Activated CD8-positive, alpha-beta memory T cell treated with anti-CD3 and anti-CD28 coated beads, Interleukin-2, amount 50 U/mL, for 48 hours (primary cell): ENCODE measurements around the gene OR4S2.

Source experiments
- DNase-seq: peaks from one replicate; pipeline ENCODE4 v3.0.0-alpha.2; 2020

Gene OR4S2

GRCh38 chr11:55648027-55648426 is at the start of gene OR4S2:
TSS of gene OR4S2 (plus strand) at chr11:55648327. CDS start at chr11:55650904, 2,577 bp downstream.
- no peak for DNase-seq

GRCh38 chr11:55607545-55607944 is 40.6 kb upstream of the OR4S2 start, which contains the start of gene OR4C11:
TSS of gene OR4C11 (minus strand) at chr11:55607645. CDS start at chr11:55604373, 3,272 bp downstream.
- DNase-seq = no peak

GRCh38 chr11:55624531-55624930 is 23.6 kb upstream of the OR4S2 start:
- DNase-seq = no peak

- no peak for DNase-seq
These were observed 13.3 kb upstream of the OR4S2 start, which contains the start of gene OR4P4 for GRCh38 chr11:55634813-55635212. TSS of gene OR4P4 (plus strand) at chr11:55635113.

- no peak for DNase-seq
These were observed 4.4 kb downstream of the OR4S2 start for GRCh38 chr11:55652560-55652959.

GRCh38 chr11:55655096-55655495 is 7.0 kb downstream of the OR4S2 start:
- DNase-seq = no peak

GRCh38 chr11:55658031-55658573 is 10.0 kb downstream of the OR4S2 start:
- no peak for DNase-seq

GRCh38 chr11:55658608-55659007 is 10.5 kb downstream of the OR4S2 start:
- no peak for DNase-seq

- no peak for DNase-seq
These were observed 13.8 kb downstream of the OR4S2 start, which contains the start of gene OR4C6 for GRCh38 chr11:55661901-55662300. TSS of gene OR4C6 (plus strand) at chr11:55662201. CDS start at chr11:55665167, 2,966 bp downstream.

GRCh38 chr11:55669376-55669775 is 21.2 kb downstream of the OR4S2 start:
- DNase-seq = no peak

- DNase-seq = no peak
These were observed 25.7 kb downstream of the OR4S2 start for GRCh38 chr11:55673860-55674259.

GRCh38 chr11:55697817-55698216 is 49.7 kb downstream of the OR4S2 start:
- no peak for DNase-seq

GRCh38 chr11:55701429-55701828 is 53.3 kb downstream of the OR4S2 start:
- DNase-seq = no peak
